Measurements from ENCODE around the gene SPTBN2. TPM values are rescaled to one million over a fixed set of nuclear protein-coding genes. Genes with fewer than 3 reads are reported as not detected.

SPTBN2 gene
- total RNA-seq, 4 donors from 2014 or later, result 435 to 663 (median 597) TPM

DNA sequence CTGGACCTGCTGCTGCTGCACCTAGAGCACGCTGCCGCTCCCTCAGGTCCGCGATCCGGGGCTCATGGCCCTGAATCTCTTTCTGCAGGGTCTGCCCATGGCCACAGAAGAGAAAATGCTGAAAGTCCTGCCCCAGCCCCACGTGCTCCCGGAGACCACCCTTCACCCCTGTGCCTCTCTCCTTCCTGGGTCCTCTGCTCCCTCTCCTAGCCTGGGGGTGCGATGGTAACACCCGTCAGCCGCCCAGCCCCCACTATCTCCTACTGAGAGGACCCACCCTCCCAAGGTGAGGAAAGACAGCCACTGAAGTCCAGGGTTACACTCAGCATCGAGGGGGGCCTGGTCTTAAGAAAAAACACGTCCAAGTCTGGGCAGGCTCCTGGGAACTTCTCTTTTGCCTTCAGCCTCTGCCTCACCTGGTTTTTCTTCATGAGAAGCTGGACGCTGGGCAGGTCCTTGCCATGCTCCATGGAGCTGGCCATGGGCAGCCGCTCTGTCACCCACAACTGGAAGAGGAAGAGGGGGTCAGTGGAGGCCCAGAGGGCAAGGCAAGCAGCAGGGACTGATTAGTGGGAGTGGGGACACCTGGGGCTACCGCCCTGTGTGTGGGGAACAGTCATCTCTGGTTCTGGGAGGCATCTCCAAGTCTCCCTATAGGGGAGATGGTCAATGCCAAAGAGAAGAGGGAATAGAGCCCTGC is 35.5 kb downstream of the SPTBN2 start:
- no peak for TF ChIP-seq POLR2A (IDR thresholded peaks at IDR 0.05)
- TF ChIP-seq, protein P1, sequence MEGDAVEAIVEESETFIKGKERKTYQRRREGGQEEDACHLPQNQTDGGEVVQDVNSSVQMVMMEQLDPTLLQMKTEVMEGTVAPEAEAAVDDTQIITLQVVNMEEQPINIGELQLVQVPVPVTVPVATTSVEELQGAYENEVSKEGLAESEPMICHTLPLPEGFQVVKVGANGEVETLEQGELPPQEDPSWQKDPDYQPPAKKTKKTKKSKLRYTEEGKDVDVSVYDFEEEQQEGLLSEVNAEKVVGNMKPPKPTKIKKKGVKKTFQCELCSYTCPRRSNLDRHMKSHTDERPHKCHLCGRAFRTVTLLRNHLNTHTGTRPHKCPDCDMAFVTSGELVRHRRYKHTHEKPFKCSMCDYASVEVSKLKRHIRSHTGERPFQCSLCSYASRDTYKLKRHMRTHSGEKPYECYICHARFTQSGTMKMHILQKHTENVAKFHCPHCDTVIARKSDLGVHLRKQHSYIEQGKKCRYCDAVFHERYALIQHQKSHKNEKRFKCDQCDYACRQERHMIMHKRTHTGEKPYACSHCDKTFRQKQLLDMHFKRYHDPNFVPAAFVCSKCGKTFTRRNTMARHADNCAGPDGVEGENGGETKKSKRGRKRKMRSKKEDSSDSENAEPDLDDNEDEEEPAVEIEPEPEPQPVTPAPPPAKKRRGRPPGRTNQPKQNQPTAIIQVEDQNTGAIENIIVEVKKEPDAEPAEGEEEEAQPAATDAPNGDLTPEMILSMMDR (IDR thresholded peaks at IDR 0.05), result no peak
- WGBS, 2 donors, result 90 to 92% methylated on average over 15 of the region's 15 CpGs
- intact Hi-C loops (cut with DNase I; ENCODE audit: low total_unique reads), result loop anchor here (5.0 kb wide), 1 partner anchor 144 kb away; no protein-coding TSS in a partner anchor
- no peak overlapping the region for H3K4me3 ChIP-seq (ENCODE audit: low read depth, poor library complexity, severe bottlenecking)
- no peak for DNase-seq (ENCODE audit: low spot score in 2 of 2)

DNA sequence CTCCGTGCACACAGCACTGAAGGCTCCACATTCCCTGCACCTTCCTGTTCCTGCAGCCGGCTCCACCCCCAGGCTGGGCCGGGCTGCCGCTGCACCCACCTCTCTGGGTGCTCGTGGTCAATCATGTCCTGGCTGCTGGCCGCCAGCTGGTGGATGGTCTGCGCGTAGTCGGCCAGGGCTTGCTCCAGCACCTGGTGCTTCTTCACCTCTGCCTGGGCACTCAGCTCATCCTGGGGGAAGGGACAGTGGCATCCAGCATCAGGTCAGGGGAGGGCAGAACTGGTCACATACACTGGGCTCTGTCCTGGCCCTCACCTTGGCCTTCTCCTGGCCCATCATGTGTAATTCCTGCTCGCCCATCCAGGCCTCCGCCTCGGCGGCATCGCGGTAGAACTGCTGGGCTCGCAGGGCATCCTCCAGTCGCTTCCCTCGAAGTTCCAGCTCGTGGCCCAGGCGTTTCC is 36.1 kb downstream of the SPTBN2 start:
- WGBS, 2 donors, result 87 to 92% methylated on average over 20 of the region's 20 CpGs
- intact Hi-C loops (cut with DNase I; ENCODE audit: low total_unique reads), result loop anchor here (5.0 kb wide), 1 partner anchor 144 kb away; no protein-coding TSS in a partner anchor

DNA sequence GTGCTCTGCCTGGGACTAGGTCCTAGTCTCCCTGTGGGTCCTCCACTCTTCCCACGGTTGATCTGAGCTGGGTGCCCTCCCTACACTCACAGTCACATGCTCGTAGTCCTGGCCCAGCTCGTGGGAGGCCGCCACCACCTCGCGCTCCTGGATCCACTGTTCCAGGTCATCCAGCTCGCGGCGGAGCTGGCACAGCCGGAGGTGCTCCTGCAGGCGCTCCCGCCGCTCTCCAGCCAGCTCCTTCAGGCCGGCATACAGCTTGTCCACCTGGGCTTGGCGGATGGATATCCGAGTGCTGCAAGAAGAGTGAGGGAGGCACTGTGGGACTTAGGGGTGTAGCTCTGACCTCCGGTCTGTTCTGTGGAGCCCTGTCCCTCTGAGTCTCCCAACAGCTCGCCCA is 36.6 kb downstream of the SPTBN2 start:
- TF ChIP-seq, protein P1 (IDR thresholded peaks at IDR 0.05), result no peak
- TF ChIP-seq POLR2A (IDR thresholded peaks at IDR 0.05), result no peak
- no peak overlapping the region for H3K4me3 ChIP-seq (ENCODE audit: low read depth, poor library complexity, severe bottlenecking)
- no peak for DNase-seq (ENCODE audit: low spot score in 2 of 2)
- 91 to 93% methylated on average over 18 of the region's 18 CpGs for WGBS, 2 donors
- intact Hi-C loops (cut with DNase I; ENCODE audit: low total_unique reads), result loop anchor here (5.0 kb wide), 1 partner anchor 145 kb away; no protein-coding TSS in a partner anchor

More for the DNA sequence above, 36.1 kb downstream of the SPTBN2 start:
- H3K4me3 ChIP-seq (ENCODE audit: low read depth, poor library complexity, severe bottlenecking), result no peak overlapping the region
- TF ChIP-seq, protein P1 (IDR thresholded peaks at IDR 0.05), result no peak
- TF ChIP-seq POLR2A (IDR thresholded peaks at IDR 0.05), result no peak
- no peak for DNase-seq (ENCODE audit: low spot score in 2 of 2)

DNA sequence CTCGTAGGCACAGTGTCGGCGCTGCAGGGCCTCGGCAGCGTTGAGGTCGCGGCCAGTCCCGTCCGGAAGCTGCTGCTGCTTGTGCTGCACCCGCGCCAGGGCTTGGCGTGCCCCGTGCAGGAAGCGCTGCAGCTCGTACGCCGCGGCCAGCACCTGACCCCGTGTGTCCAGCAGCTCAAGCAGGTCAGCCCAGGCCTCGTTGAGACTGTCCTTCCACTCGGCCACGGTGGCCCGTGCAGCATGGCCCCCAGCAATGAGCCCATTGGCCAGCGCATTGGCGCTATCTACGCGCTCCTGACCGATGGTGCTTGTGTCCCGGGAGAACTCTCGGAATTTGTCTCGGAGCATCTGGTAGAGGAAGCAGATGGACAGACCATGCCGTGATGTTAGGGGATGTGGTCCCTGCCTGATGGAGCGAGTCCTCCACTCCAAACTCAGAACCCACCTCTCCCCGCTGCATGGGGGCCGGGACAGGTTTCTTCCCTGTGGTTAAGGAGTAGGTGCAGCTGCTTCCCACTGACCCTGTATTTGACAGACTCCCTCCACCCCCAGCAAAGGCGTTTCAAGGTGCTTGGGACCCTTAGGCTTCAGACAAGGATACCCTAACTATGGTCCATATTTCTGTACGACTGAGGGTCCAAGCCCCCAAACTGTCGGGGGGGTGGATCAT is 37.6 kb downstream of the SPTBN2 start:
- WGBS, 2 donors, result 91 to 96% methylated on average over 23 to 30 of the region's 38 CpGs
- DNase-seq (ENCODE audit: low spot score in 2 of 2), result no peak
- TF ChIP-seq, protein P1 (IDR thresholded peaks at IDR 0.05), result no peak
- TF ChIP-seq POLR2A (IDR thresholded peaks at IDR 0.05), result no peak
- intact Hi-C loops (cut with DNase I; ENCODE audit: low total_unique reads), result loop anchor here (5.0 kb wide), 1 partner anchor 146 kb away; no protein-coding TSS in a partner anchor
- H3K4me3 ChIP-seq (ENCODE audit: low read depth, poor library complexity, severe bottlenecking), result no peak overlapping the region

DNA sequence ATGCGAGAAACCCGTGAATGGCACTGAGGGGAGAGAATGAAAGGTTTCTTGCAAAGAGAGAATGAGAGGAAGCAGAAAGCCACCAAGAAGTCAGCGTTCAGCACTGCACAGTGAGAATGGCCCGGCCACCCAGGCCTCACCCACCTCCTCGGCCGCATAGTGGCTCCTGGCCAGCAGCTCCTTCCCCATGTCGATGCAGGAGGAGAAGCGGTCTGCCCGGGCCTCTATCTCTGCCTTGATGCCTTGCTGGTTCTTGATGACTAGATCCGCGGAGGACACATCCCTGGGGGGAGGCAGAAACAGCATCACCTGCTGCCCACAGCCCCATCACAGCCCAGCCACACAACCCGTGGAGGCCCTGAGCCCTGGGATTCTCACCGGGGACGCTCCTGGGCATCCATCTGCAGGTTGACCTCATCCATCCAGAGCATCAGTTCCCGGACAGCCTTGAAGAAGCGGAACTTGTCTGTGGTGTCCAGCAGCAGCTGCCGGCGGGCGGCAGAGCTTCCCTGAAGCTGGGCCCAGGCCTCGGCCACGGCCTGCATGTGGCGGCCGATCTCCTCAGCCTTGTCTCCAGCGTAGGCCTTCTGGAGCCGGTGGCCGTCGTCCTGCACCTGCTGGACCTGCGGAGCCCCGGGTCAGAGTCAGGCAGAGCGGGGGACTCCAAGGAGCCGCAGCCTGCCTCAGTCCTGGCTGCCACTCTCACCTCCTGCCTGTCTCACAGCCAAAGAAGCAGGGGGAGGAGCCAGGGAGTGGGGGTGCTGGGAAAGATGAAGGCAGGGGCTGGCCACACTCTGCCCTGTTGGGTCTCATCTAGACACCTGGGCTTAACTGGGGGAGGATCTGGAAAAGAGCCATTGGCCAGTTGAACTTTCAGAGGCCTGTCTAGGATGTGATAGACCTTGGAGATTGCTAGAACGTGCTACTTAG is 39.1 kb downstream of the SPTBN2 start:
- H3K4me3 ChIP-seq (ENCODE audit: low read depth, poor library complexity, severe bottlenecking), result no peak overlapping the region
- TF ChIP-seq, protein P1 (IDR thresholded peaks at IDR 0.05), result no peak
- TF ChIP-seq POLR2A (IDR thresholded peaks at IDR 0.05), result no peak
- intact Hi-C loops (cut with DNase I; ENCODE audit: low total_unique reads), result loop anchor here (5.0 kb wide), 1 partner anchor 147 kb away; no protein-coding TSS in a partner anchor
- DNase-seq (ENCODE audit: low spot score in 2 of 2), result no peak
- 91 to 93% methylated on average over 26 to 32 of the region's 32 CpGs for WGBS, 2 donors
